ENCODE measurements around the gene HSPB3.

DNA sequence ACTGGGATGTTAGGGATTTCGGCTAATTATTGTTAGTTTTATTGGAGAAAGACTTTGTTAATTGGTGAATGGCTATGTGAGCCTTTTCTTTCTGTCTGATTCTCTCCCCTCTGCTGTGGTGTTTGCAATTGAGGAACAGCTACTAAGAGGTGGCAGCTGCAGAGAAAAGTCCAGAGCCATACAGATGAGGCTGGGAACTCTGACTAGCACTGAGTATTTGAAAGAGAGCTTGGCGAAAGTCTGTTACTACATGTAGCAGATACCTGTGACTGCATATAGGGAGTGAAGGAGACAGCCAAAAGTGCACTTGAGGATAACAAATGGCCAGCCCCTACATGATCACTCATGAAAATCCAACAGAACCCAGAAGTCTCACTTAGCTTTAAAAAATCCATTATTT, 44.3 kb upstream of the HSPB3 start:
- TF ChIP-seq LEF1 (IDR thresholded peaks at IDR 0.05; ENCODE audit: borderline replicate concordance) (no peak), SUZ12 (IDR thresholded peaks at IDR 0.05) (no peak), ZNF384 (IDR thresholded peaks at IDR 0.05) (no peak), FOXA1 (IDR thresholded peaks at IDR 0.05) (no peak), SP1 (IDR thresholded peaks at IDR 0.05) (no peak), BHLHE40 (IDR thresholded peaks at IDR 0.05; ENCODE audit: borderline replicate concordance) (no peak), L3MBTL2 (conservative IDR thresholded peaks at IDR 0.05) (no peak), FOXM1 (IDR thresholded peaks at IDR 0.05; ENCODE audit: borderline replicate concordance) (no peak), NFRKB (IDR thresholded peaks at IDR 0.05) (no peak), ELF4 (IDR thresholded peaks at IDR 0.05) (no peak), ARNT (IDR thresholded peaks at IDR 0.05) (no peak)
